C1 segment of cervical spinal cord (tissue), 14 donors: ENCODE results near the gene FDXACB1.
A peak's percentile ranks its signal among the peaks of the same experiment; 100 is the strongest.

Experiments
- DNase-seq, 14 donors: peaks; one replicate each; lab custom pipeline; 2025; lab: John Stamatoyannopoulos, UW

Gene FDXACB1, protein sequence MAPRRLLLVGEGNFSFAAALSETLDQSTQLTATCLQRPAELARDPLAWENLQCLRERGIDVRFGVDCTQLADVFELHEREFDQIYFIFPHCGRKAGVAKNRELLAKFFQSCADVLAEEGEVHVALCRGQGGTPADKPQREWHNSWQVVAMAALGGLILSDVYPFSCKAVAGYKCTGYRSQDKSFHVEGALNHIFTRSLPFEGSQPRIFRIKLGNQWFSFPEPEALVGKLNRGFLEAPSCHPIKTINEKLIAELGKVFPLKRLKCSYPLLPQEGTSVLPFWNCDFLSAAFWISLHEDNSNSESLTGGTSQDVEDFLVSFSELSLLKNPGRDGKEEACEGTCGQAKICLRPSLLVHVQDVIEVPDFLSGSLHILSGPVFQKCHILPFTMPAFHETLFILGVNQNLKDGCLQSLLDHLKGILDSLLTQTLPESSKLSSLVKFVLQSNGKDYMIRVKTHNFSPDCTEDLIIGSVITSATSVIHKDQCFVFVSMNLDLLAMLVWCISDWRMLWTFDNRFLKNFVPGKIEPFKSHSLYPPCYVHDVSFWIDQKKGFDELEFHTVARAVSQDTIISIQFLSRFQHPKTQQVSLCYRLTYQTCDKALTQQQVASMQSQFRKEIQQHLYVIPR

DNA sequence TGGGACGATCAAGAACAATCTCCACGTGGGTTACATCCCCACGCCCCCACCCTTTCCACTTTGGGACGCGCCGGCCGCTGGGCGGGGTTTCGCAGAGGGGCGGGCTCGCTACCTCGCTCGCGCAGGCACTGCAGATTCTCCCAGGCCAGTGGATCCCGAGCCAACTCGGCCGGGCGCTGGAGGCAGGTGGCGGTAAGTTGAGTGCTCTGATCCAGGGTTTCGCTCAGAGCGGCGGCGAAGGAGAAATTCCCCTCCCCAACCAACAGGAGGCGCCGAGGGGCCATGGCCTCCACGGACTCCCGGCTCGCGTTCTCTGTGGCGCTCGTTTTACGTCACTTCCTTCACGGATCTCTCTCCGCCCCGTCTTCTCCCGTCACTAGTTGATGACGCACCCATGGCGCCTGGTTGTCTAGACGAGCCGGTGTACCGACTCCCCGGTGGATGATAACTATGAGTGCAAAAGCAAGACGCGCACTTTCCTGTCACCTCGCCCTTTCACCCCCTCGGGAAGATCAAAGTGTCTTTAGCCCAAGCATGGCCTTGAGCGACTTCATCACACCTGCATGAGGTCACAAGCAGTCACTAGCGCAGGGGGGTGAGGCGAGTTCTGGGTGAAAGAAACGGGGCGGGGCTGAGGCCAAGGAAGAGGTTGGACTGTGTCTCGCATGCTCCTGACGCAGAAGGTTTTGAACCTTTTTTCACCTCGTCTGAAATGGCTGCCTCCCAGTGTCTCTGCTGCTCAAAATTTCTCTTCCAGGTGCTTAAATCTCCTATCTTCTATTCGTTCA, at the start of gene FDXACB1, which contains the start of gene CFAP68:
Gene FDXACB1, minus strand, starts transcription at position 317 of the 788 bp plus-strand sequence. Its CDS starts 33 bp downstream, at position 284.
Gene CFAP68, plus strand, starts transcription at position 693 of the 788 bp plus-strand sequence. Its CDS starts 20 bp downstream, at position 713.
- DNase-seq: peak; percentile 79 to 99 (median 94)

- peak; percentile 83 to 100 (median 98) for DNase-seq
These were observed 47.8 kb upstream of the FDXACB1 start for GRCh38 chr11:111926505-111927391.

DNA sequence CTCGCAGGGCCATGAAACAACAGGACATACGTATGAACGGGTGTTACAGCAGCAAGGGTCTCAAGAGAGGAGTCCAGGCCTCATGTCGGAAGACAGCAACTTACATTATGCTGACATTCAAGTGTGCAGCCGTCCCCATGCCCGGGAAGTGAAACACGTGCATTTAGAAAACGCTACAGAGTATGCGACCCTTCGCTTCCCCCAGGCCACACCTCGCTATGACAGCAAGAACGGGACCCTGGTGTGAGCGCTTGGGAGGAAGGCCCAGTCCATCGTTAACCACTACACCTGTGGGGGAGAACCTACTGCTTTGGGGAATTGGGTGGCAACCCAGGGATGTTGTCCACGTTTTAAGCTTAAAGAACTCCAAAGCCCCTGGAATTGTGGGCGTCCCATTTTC, 47.0 kb upstream of the FDXACB1 start:
- DNase-seq: no peak

GRCh38 chr11:111923951-111924350, 45.0 kb upstream of the FDXACB1 start:
- DNase-seq: no peak

DNA sequence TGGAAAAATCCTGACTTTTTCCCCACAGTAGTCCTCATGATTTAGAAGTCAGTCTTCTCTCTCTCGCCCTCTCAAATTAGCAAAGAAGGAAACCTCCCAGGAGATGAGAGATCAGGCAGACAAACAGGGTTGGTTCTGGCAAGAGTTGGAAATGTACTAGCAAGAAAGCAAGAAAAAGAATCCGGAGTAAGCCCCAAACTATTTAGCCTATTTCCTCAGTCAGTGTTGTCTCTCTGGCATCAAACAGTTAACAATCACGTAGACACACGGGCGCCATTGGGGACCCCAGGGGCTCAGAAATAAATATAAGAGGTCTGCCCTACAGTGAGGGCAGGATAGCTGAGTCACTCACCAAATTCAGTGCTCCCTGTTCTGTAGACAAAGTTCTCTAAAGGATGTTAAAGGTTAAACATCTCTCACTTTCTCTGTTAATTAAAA, 44.4 kb upstream of the FDXACB1 start:
- DNase-seq: no peak

DNA sequence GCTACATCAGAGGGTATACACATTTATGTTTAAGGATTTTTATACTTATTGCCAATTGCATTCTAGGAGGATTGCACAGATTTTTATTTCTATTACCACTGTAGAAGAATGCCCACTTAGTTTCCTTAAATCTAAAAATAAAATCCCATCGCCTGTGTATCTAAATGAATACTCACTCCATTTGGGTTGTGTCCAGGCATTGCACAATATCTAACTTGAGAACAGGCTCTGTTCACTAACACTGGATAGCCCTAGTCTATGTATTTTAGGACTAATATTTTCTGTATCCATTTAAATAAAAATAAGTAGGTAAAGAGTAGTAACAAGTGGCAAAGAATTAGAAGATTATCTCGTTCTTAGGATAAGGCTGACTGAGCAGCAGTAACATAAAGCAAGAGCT, 43.8 kb upstream of the FDXACB1 start:
- DNase-seq: no peak

GRCh38 chr11:111921541-111922230, 42.7 kb upstream of the FDXACB1 start:
- DNase-seq: no peak

GRCh38 chr11:111920908-111921307, 41.9 kb upstream of the FDXACB1 start:
- DNase-seq: no peak

- DNase-seq: peak in 2 of 14 donors; percentile 12 to 14
These were observed 39.7 kb upstream of the FDXACB1 start, which contains the start of gene C11orf52 for GRCh38 chr11:111918390-111919256. Gene C11orf52, plus strand, starts transcription at chr11:111918913. Its CDS starts 60 bp downstream, at chr11:111918973.

DNA sequence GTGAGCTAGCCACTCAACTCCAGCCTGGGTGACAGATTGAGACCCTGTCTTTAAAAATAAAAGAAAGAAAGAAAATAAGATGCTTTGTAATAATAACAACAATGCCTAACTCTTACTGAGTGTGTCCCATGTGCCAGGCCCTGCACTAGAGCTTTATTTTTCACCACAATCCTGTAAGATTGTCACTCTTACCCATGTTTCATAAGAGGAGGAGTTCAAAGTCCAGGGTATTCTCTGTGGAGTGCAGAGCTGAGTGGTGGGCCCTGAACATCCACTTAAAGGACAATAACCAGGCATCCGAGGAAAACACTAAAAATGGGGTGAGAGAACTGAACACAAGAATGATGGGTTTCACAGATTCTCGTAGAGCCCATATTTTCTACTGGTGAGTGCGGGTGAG, 38.8 kb upstream of the FDXACB1 start:
- DNase-seq: no peak

- DNase-seq: no peak
These were observed 38.3 kb upstream of the FDXACB1 start for GRCh38 chr11:111917312-111917711.

DNA sequence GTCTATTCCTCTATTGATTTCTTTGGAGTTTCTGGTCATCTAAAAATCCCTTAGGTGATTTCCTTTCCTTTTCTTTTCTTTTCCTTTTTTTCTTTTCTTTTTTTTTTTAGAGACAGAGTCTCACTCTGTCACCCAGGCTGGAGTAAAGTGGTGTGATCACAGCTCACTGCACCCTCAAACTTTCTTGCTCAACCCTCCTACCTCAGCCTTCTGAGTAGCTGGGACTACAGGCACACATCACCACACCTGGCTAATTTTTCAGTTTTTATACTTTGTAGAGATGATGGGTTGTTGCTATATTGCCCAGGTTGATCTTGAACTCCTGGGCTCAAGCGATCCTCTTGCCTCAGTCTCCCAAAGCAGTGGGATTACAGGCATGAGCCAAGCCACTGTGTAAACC, 37.8 kb upstream of the FDXACB1 start:
- DNase-seq: no peak

DNA sequence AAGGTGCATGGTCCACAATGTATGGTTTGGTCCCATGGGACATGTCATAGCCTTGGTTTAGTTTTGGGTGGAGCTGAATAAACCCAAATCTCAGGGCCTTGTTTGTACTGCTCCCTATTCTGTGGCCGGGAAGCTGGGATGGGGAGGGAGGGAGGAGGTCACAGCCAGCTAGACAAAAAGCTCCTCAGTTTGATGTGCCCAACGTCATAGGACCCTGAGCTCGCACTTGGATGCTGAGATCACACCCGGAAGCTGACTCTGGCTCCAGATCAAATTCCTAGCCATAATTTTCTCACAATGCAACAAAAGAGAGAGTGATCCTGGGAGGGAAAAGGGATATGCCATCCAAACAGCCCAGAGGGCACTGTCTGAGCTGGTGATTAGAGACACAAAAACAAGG, 35.0 kb upstream of the FDXACB1 start:
- DNase-seq: peak in 12 of 14 donors; percentile 45 to 84 (median 74)

DNA sequence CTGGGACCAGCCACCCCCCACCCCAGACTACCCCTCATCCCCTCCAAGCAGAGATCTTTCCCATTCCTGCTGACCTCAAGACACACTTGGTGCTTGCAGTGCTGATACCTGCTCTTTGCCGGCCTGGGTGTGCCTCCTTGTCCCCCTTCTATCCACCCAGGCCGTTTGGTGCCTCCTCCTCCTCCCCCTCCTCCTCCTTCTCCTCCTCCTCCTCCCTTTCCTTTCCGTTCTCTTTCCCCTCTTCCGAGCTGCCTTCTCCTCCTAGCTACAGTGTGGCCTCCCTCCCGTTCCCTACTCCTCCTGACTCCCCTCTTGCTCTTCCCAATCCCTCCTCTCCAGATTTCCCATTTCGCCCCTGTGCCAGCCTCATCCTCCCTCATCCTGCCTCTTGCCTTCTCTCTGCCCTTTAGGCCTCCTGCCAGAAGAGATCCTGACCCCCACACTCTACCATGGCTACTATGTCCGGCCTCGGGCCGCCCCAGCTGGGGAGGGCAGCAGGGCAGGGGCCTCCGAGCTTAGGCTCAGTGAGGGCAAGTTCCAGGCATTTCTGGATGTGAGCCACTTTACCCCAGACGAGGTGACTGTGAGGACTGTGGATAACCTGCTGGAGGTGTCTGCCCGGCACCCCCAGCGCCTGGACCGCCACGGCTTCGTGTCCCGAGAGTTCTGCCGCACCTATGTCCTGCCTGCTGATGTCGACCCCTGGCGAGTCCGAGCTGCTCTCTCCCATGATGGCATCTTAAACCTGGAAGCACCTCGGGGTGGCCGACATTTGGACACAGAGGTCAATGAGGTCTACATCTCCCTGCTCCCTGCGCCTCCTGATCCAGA, 34.3 kb upstream of the FDXACB1 start:
- DNase-seq: peak in 10 of 14 donors; percentile 45 to 77 (median 64)

- peak in 4 of 14 donors; percentile 47 to 68 (median 60) for DNase-seq
These were observed 33.6 kb upstream of the FDXACB1 start, which contains the start of gene HSPB2 for GRCh38 chr11:111912535-111912934. Gene HSPB2, plus strand, starts transcription at chr11:111912734. Its CDS starts 96 bp downstream, at chr11:111912830.

DNA sequence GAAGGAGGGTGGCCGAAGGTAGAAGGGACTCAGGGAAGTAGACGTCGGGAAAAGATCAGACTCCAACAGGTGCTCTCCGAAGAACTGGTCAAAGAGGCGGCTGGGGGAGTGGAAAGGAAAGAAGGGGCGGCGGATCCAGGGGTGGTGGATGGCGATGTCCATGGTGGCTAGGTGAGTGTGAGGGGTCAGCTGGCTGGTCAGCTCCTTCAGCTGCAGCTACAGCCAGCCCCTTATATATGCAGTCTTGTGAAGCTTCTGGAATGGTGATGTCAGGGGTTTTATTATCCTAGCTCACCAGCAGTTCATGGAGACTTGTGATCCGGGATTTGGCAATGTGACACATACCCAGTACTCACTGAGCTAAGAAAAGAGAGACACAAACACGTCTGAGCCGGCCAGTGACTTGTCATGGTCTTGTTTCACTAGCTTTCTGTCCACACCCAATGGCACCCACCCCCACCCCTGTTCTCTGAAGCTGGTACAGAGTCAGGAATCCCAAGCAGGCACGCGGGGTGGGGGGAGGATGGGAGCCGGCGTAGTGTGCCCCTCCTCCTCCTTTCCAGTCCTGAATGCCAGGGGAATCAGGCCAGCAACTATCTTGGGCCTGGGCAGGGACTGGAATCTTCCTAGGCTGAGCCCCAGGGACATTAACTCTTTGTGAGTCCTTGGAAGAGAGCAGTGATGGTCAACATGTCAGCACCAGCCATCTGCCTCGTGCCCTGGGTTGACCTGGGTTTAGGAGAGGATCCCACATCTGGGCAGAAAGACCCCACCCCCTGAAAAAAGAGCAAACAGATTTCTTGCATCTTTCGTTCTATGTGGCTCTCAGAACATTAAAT, 32.8 kb upstream of the FDXACB1 start, which contains the start of gene CRYAB:
Gene CRYAB, minus strand, starts transcription at position 208 of the 839 bp plus-strand sequence. Its CDS starts 46 bp downstream, at position 162.
- peak; percentile 43 to 97 (median 91) for DNase-seq
